GM18868 (cell line): ENCODE data around the gene INTS4.
"Not testable (repeated sequence)": the region's sequence is repeated elsewhere in the genome, so short reads cannot be mapped to it uniquely, and the experiment has no call there.

Source experiments
- ATAC-seq: cut with Tn5 transposase; IDR thresholded peaks from one replicate; pipeline ENCODE4 v1.9.1; 2021; ENCODE audit warnings: mild to moderate bottlenecking, moderate library complexity; ENCODE audit not compliant: unreplicated experiment

Gene INTS4

DNA sequence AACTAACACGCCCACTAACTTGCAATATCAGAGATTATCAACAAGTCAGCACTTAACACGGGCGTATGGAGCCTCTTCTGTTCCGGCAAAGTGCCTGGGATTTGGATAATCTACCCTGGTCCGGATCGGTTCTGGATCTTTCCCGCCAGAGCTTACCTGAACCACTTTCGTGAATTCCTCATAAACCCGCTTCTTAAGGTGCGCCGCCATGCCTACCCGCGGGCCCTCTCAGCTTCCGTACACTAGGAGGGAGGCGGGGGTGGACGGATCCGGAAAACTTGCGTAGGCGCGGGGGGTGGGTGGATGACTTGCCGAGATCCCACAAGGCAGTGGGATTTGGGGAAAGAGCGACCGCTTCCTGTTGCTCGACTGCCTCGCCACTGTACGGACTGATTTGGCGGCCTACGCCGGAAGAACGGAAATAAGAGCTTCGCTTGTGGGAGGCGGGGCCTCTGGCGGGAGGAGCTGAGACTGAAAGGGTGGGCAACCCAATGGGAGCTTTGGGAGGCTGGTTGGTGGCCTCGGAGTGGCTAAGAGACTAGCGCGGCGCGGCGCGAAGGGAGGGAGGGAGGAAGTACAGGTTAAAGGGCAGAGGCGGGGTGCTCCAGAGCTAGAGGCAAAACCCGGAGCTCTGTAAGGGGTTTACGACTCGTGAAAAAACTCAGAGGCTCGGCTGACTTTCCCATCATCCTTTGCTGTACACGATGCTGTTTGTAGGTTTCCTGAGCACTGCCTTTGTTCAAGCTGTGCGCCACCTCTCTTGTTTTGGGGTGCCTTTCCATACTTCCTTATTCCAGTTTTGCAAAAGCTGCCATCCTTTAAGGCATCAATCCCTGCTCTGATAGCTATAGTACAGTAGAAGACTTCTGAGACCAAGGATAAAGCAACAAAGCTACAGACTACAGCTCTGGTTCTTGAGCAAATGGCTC lies at the start of gene INTS4:
Gene INTS4 (minus strand): TSS at position 235 of the 929 bp plus-strand sequence. CDS start 25 bp downstream, at position 210.
- ATAC-seq = peak; percentile 98

- ATAC-seq = no peak
Observed at GRCh38 chr11:78041843-78042440, 47.5 kb upstream of the INTS4 start.

DNA sequence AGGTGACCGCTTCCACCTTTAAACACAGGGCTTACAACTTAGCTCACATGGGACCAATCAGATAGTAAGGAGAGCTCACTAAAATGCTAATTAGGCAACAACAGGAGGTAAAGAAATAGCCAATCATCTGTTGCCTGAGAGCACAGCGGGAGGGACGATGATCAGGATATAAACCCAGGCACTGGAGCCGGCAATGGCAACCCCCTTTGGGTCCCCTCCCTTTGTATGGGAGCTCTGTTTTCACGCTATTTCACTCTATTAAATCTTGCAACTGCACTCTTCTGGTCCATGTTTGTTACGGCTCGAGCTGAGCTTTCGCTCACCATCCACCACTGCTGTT lies 46.9 kb upstream of the INTS4 start:
- ATAC-seq = not testable (repeated sequence)

DNA sequence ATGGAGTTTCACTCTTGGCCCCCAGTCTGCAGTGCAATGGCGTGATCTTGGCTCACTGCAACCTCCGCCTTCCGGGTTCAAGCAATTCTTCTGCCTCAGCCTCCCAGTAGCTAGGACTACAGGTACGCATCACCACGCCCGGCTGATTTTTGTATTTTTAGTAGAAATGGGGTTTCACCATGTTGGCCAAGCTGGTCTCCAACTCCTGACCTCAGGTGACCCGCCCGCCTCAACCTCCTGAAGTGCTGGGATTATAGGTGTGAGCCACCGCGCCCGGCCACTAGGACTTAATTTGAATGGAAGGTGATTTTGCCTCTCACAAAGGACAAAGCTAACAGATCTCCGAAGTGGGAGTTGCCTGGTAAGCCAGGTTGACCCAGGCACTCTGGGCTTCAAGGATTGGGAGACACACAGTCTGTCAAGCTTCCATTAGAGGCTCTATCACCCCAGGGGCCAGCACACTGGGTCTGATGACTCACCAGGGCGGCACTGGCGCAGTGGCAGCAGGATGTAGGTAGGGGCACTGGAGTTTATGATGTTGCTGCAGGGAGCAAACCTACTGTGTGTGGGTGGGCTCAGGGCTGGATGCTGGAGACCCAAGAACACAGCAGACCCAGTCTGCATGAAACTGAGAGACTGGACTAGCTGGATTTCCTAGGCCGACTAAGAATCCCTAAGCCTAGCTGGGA lies 46.4 kb upstream of the INTS4 start:
- ATAC-seq = no peak

GRCh38 chr11:78039919-78040671 lies 45.6 kb upstream of the INTS4 start:
- peak; percentile 75 for ATAC-seq

DNA sequence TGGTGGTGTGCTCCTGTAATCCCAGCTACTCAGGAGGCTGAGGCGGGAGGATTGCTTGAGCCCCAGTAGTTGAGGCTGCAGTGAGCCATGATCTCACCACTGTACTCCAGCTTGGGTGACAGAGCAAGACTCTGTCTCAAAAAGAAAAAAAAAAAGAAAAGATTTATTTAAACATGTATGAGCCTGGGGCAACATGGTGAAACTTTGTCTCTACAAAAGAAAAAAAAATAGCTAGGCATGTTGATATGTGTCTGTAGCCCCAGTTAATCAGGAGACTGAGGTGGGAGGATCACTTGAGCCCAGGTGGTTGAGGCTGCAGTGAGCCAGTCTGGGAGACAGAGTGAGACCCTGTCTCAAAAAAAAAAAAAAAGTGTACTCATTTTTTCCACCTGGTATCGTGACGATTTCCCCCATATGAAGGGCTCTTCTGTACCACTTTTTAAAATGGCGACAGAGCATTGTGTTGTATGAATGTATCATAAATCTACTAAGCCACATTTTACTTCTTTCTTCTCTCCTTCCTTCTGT lies 45.0 kb upstream of the INTS4 start:
- ATAC-seq = peak; percentile 20

DNA sequence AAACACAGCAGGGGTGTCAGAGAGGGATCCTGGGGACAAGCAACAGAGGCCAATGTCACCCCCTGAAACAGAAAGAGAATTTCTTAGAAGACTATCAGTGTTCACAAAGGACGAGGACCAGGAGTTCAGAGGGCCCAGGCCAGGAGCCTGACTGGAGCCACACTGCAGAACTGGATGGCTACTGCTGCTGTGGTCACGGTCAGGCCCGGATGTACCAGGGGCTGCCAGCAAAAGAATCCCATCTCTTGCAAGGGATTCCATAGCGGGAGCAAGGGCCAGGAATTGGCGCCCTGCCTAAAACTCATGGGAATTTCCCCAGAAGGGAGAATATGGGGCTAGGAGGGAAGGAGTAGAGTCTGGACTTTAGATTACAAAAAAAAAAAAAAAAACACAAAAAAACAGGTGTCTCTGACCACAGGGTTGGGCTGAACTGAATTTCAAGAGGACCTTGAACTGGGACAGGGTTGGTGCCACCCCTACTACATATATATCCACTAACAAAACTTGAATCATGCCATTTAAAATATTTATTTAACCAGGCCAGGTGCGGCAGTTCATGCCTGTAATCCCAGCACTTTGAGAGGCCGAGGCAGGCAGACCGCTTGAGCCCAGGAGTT lies 44.3 kb upstream of the INTS4 start:
- no peak for ATAC-seq

- no peak for ATAC-seq
Observed at GRCh38 chr11:78037825-78038620, 43.6 kb upstream of the INTS4 start.

DNA sequence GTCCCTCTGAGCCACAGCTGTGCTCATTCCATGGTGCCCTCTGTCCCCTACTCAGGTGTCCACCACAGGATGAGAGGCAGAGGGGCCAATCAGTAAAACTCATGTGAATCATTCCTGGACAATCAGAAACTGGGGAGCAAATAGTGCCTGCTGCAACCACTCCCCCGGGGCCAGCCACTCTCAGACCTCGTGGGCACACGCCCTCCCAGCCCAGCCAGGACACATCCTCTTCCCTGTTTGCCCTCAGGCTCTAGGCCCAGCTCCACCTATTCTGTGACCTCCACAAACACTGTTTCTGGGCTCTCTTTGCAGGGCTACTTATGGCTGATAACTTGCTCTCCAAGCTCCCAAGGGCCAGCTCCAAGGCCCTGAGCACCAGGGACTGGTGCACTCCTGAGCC lies 42.6 kb upstream of the INTS4 start:
- no peak for ATAC-seq

DNA sequence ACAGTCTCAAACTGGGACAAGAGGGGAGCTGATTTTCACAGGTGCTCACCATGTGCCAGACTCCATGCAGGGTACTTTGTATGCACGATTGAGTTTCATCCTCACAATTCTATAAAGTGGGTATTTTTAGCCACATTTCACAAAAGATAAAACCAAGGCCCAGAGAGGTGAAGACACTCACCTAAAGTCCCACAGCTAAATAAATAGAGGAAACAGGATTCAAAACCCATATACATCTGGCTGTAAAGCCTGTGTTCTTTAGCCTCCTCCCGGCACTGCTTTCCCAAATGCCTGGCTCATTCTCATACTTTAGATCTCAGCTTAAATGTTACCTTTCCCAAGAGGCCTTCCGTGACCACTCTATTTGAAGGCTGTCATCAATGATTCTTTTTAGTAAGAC lies 41.8 kb upstream of the INTS4 start:
- no peak for ATAC-seq

DNA sequence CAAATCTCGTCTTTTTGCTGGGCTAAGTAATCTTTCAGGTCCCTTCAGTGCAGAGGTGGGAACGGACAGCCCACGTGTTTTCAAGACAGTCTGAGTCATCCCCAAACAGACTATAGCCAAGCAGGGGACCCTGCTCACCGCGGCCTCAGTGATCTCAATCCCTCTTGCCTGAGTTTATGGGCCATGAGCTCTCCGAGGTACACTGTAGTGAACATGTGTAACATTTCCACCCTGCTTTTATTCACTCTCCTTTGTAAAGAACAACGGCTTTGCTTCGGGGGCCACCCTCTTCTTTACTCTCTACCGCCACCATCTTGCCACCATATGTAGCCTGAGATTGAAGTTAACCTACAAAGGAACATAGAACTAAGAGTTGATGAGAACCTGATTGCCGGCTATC lies 40.2 kb upstream of the INTS4 start:
- ATAC-seq = no peak

DNA sequence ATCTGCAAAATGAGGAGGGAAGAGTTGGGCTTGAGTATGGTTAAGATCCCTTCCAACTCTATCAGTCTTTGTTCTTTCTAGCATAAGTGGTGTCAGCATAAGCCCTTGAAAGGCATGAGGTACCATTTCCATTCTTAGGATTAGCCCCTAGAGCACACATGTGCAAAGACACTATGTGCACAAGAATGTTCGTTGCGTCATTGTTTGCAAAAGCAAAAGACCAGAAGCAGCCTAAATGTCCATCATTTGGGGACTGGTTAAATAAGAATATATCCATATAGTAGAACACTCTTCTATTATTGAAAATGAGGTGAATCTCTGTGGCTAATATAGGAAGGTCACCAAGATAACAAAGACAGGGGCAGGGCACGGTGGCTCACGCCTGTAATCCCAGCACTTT lies 38.6 kb upstream of the INTS4 start:
- no peak for ATAC-seq

GRCh38 chr11:78032090-78032489 lies 37.6 kb upstream of the INTS4 start:
- ATAC-seq = no peak

DNA sequence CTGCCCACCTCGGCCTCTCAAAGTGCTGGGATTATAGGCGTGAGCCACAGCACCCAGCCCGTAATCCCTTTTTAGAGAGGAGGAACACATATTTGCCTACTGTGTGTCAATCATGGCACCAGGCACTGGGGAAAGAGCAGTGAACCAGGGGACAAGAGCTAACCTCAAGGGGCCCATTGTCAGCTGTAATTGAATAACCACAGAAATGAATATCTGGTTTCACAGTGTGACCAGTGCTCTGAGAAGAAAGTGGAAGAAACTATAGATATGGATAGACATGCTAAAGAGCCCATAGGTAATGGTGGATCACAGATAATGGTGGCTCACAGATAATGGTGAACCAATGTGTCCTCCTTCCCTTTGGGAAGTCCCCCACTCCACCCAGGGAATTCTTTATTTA lies 37.2 kb upstream of the INTS4 start:
- peak; percentile 76 for ATAC-seq

GRCh38 chr11:78030429-78031325 lies 36.2 kb upstream of the INTS4 start:
- ATAC-seq = no peak

DNA sequence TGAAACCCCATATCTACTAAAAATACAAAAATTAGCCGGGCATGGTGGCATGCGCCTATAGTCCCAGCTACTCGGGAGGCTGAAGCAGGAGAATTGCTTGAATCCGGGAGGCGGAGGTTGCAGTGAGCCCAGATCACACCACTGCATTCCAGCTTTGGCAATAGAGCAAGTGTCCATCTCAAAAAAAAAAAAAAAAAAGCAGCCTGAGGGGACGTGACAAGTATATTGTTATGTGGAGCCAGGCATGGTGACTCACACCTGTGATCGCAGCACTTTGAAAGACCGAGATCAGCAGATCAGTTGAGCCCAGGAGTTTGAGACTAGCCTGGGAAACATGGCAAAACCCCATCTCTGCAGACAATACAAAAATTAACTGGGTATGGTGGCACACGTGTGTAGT lies 34.0 kb upstream of the INTS4 start:
- ATAC-seq = not testable (repeated sequence)

DNA sequence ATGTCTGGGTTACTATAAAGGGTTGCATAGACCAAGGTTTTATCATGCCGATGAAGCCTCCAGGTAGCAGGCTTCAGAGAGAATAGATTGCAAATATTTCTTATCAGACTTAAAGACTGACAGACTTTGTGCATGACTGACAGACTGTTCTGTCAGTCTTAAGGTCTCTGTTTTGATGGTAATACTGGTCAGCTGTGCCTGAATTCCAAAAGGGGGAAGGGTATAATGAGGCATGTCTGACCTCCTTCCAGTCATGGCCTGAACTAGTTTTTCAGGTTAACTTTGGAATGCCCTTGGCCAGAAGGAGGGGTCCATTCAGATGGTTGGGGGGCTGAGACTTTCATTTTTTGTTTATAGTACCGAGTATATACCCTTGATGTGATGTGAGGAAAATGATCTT lies 33.3 kb upstream of the INTS4 start:
- ATAC-seq = no peak

- no peak for ATAC-seq
Observed at GRCh38 chr11:78025378-78025777, 30.9 kb upstream of the INTS4 start.

GRCh38 chr11:78023426-78023825 lies 29.0 kb upstream of the INTS4 start:
- no peak for ATAC-seq
